Putamen (tissue), 1 donor: Measurements from ENCODE around the gene DEGS2.

Experiments used
- DNase-seq: peaks from one replicate; pipeline ENCODE4 v3.0.0-alpha.2; 2016; ENCODE audit warnings: low spot score

The DEGS2 gene

DNA sequence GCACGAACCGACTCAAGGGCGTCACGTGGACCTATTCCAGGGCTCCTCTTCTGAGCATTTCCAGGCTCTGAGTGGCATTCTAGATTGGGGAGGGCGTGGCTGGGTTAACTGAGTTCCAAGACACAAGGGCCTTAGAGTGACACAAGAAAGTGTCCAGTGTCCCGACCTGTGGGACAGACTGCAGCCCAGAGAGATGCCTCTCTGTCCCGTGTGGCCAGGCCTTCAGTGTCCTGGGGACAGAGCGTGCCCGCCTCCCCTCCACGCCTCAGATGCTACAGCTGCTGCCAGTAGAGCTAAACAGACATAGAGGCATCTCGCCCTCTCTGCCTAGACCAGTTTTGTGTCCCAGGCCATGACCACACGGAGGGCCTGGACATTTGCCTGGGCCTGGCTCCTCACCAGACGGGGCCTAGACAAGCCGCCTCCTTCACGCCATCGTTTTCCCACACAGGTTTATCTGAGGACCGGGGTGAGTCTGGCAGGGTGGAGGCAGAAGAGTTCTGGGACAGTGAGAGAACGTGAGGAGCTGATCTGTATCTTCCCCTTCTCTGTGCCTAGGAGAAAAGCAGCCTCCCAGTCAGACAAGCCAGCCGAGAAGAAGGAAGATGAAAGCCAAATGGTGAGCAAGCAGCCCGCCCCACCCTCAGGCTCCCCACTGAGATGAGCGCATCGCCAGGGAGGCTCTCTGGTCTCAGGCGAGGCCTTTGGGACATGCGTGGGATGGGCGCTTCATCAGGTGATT, 27.1 kb downstream of the DEGS2 start:
- no peak for DNase-seq

DNA sequence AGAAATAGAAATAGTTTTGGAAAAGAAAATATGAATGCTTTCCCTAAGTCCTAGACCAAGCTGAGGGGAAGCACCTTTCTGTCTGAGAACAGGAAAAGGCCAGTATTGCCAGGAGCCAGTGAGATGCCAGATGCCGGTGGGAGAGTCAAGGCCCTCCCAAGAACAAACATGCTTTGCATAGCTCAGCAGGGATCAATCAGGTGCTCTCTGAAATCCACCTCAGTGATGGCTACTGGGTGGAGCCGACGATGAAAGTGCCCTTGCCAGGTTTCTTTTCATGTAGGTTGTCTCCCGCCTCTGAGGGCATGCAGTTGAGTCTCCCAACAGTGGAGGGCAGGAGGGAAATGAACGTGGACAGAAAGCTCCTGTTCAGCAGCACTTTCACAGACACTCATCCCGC, 28.3 kb downstream of the DEGS2 start:
- DNase-seq: no peak

DNA sequence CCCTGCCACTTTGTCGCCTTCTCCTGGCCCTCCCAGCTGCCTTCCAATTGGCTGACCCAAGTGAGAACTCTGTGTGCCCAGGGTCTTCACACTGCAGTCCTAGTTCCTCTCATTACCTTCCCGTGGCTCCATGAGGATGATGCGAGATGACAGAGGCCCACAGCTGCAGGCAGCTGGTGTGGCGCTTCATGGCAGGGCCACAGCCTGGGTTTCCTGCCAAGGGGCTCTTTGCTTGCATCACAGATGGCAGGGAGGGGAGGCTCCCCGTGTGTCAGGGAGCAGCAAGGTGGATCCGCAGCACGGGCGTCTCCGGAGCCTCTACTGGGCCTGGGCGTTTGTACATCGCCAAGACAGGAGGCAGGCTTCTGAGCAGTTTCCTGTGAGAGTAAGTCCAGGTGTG, 28.9 kb downstream of the DEGS2 start:
- no peak for DNase-seq

DNA sequence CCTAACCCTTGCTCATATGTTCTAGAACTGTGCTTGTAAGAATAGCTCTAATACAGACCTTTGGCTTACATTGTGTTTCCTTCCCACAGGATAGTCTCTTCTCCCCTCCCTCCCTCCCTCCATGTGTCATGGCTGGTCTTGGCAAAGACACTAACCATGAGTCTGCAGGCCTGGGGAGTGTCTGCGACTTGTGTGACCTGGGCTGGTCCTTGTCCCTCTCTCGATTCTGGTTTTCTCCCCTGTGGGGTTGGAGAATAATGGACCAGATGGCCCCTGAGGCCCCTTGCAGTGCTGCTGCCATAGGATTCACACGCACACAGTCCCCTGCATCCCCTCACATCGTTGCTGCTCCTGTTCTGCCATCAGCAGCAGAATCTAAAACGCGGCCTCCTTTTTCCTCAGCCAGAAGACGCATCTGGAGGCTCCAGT, 30.3 kb downstream of the DEGS2 start:
- DNase-seq: no peak

DNA sequence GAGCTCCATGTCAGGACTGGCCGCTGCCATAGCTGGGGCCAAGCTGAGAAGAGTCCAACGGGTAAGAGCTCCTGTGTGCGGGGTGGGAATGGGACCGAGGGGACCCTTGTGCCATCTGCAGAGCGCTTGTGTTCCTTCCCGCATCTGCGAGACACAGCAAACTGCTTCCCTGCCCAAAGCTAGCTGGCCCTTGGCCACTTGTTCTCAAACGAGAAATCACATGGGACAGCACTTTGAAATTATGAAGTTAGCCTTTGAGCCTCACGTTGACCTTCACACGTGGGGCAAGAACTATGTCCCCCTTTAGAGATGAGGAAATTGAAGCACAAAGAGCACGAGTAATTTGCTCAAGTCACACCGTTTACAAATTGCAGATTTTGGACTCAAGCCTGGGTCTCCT, 30.8 kb downstream of the DEGS2 start:
- DNase-seq: no peak

DNA sequence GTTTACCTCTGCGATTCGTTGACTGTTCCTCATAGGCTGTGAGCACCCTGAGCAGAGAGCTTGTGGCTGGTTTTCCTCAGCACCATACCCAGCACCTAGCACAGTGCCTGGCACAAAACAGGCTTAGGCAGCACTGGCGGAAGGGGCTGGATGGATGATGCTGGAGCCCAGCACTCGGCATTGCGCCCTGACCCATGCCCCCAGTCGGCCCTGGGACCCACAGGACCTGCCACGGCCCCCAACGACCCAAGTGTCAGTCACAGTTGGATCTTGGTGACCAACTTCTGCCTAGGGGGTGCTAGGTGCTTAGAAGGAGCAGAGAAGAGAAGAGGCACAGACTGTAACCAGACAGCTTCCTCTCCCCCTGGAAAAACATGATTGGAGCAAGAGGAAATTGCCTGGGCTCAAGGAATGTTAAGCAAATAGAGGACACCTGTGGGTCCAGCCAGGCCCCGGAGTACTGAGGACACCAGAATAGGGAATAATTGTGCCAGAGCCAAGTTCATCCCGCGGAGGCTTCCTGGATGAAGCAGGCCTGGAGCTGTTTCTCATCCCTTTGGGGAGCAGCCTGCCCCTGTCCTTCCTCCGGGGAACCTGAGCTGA, 31.5 kb downstream of the DEGS2 start:
- DNase-seq: no peak

DNA sequence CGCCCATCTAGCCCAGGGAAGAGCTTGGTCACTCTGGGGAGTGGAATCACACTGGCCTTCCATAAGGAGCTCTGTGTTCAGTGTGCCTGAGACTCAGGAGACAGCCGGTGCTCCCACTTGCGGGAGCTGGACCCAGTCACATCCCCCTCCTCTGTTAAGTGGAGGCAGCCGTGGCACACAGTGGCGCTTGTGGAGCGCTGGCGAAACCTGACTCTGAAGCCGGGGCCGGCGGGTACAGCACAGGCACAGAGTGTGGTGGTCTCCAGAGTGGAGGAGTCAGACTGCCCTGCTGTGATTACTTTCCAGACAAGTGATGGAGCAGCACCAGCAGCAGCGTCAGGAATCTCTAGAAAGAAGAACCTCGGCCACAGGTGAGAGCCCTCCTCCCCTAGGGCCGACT, 33.0 kb downstream of the DEGS2 start:
- DNase-seq: no peak

DNA sequence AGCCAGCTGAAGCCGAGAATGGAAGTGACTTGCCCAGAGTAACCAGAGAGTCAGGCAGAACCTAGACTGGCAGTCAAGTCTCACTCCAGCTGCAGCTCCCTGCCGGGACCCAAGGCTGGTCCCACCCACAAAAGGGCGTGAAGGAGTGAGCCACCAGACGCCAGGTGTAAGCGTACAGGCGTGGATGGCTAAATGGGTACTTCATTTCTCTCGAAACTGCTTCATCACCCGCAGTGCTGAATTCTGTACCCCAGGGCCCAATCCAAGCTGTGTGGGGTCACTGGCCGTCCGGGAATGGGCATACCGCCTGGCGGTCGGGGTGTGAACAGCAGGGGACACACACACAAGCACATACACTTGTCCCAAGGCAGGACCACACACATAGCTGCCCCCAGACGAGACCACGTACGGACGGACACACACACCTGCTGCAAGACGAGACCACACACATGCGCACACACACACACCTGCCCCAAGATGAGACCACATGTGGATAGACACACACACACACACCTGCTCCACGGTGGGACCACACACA, 34.8 kb downstream of the DEGS2 start:
- DNase-seq: no peak

DNA sequence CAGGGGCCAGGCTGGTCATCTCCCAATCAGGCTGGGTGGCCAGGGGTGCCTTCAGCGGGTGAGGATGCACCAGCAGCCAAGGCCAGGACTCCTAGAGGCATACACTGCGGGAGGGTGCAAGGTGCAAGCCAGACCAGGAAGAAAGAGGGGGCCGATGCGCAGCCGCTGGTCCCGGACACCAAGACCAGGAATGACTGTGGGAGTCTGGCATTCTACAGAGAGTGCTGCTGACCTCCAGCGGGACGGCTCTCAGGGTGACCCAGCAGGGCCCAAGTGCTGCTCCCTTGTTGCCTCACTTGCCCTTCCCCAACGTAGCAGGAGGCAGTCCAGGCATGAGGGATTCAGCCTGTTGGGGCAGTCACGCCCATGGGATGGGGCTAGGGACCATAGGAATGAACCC, 35.8 kb downstream of the DEGS2 start:
- DNase-seq: no peak

DNA sequence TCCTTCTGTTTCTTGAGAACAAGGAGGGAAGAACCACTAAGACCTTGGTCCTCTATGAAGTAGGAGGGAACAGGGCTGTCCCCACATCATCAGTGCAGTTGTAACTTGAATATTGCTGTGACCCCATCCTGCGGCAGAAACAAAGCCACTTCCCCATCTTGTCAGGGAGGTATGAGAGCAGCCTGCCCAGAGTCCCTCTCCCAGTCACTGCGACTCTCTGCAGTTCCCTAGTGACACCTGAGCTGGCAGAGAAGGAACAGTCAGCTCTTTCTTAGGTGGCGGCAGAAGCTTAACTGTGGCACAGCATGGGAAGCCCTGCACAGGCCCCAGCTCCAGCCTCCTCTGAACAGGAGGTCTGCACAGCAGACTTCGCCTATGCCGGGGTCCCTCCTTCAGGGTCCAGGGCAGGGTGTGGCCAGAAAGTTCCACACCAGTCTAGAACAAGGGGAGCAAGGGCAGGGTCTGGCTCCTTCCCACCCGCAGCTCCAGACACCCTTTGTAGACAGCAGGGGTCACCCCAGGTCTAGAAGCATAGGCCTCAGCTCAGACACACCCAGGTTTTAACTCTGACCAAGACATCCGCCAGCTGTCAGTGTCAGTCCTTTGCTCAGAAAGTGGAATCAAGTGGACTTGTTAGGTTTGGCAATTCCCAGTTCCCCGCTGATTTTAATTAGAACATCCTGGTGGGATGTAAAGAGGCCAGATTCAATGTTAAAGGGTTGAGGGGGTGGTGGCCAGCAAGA, 36.8 kb downstream of the DEGS2 start:
- DNase-seq: no peak

DNA sequence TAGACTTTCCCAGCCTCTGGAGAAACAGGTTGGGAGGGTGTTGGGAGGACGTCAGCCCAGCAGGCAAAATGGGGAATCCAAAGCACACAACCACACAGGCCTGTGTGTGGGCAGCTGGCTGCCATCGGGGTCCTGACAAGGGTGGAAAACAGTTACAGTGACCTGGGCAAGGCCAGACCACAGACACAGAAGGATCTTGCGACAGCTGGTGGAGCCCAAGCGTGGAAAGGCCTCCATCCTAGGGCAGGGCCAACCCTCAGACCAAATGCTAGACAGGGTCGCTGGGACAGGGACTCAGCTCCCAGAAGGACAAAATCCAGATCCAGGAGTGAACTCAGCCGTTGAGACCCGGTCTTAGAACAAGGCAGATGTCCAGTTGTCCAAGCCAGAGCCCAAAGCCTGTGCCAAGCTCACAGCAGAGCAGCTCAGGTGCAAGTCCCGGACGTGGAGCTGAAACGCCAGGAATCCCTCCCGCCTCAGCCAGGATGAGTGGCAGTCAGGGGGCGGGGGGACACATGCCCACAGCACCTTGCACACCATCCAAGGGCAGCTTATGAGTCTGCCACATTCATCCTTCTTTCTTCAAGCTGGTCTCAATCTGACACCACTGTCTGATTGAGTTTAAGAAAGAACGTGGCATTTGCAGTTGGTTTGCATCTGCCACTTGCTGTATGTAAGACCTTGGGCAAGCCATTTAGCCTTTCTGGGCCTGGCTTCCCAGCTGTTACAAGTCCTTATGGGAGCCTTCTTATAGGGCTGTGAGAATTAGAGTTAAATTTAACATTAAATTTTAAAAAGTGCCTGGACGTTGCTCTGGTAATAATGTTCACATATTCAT, 37.6 kb downstream of the DEGS2 start:
- DNase-seq: no peak

DNA sequence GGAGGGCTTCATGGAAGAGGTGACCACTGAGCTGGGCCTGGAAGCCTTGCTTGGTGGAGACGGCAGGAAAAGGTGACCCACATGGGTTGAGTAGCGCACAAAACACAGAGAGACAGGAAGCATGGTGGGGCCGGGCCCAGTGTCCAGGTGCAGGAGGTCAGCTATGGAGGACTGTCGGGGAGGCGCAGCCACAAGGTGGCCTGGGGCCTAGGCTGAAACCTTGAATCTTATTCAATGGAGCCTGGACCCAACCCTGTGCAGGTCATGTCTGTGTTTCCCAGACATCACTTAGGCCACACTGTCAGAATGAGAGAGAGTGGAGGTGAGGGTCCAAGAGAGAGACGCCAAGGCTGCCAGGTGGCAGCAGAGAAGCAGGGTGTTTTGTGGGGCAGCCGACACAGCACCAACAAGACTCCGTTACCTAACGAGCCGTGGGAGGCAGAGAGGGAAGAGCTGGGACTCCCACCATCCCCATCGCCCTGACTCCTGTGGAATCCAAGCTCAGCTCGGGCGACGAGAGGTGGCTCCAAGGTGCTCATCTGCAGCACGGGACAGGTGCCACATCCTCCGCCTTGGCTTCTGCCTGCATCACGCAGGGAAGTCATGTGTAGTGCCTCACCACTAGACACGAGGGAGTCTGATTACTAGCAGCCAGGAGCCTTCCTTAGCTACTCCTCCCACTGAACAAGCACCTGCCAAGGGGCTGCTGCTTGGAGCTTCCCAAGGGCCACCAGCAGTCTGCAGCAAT, 38.7 kb downstream of the DEGS2 start:
- DNase-seq: peak; percentile 76

DNA sequence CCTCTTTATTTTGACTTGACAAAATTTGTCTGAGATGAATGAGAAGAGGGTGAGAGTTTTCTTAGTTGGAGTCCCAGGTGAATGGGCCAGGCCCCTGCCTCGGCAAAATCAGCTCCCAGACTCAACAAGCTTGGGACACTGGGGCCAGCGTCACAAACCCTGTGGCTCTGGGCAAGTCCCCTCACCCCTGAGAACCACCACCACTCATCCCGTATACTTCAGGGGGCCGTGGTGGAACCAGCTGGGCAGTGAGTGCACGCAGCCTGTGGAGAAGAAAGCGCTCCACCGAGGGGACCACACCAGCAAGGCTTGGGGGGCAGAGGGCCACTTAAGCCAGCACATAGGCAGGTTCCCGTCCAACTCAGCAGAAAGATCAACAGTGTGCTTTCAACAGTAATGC, 40.2 kb downstream of the DEGS2 start:
- DNase-seq: no peak

DNA sequence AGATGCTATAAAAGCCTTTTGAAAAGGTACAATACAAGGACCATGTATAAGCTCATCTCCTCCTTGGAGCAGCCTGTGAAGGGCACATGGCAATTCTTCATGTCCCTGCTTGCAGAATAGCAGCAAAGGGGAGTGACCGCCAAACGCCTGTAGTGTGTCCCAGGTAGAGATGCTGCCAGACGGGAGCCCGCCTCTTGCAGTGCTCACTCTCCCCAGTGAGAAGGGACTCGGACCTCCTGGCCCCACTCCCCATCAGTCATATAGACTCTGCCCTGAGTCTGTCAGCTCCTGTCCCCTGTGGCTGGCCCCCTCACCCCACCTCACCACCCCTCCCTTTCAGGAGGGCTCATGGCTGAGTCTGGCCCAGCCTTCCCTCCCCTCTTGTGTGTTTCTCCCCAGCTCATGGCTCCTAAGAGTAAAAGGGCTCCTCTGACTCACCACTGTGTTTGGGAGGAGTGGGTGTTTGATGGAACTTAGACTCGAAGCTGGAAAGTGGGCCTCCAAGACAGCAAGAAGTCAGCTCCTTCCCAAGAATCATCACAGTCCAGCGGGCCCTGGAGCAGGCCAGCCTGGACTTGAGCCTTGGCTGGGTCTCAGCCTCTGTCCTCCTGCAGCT, 40.9 kb downstream of the DEGS2 start:
- DNase-seq: no peak

DNA sequence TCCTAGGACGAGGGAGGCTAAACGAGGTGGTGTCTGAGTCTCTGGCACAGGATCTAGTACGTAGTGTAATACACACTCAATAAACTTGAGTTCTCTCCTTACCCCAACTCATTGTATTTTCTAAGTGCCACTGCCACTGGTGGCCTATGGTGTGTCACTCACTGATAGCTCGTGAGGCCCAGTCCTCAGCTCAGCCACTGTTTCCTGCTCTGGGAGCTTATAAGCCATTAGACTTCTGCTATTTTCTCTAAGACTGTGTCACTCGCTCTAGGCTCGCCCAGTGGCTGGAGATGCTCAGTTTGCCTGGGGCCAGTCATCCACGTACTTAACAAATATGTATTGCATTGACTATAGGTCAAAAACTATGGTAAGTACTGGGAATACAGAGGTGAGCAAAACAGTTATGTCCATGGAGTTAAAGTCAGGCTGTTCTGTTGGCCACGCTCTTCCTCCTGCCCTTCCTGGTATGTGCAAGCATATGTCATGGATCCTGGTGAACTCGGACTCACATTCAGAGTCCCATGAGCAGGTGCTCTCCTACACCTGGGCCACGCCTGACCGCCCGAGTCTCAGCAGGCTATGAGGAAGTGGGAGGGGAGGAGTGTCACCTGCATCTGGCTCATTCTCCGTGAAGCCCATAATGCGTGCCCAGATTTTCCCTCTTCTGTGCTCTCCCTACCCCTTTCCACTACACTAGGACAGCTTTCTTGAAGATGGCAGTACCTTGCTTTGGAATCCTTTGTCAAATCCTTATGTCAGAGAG, 41.6 kb downstream of the DEGS2 start:
- no peak for DNase-seq

DNA sequence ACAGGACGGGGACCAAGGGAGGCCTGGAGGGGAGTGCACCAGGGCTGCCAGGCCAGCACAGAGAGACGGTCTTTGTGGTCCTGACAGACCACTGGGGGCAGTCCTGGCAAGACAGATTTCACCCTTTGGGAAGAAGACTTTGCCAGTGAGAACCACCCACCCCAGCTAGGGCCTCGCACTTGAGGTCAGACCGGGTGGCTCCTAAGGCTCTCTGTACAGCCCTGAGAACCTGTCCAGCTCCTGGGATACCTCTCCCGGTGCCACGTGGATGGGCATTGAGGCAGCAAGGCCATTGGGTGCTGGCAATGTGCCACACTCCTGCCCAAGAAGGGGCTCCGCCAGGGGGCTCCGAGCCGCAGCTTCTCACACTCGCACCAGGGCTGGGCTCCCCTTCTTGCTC, 42.4 kb downstream of the DEGS2 start:
- DNase-seq: no peak

DNA sequence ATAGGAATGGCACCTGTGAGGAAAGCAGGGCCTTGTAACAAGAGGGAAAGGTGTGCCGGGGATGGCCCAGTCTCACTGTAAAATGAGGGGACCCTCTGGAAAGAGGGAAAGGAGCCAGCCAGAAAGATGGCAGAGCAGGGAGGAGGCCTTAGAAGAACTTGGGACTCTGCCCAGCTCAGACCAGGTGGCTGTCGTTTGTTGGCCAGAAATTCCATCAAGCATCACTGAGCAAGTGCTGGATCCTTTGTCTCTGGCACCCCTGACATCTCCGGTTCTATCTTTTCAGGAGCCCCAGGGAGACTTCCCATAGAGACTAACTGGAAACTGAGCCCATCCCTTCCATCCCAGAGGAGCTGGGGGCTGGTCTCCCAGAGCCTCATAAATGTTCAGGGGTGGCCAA, 43.3 kb downstream of the DEGS2 start:
- DNase-seq: no peak

DNA sequence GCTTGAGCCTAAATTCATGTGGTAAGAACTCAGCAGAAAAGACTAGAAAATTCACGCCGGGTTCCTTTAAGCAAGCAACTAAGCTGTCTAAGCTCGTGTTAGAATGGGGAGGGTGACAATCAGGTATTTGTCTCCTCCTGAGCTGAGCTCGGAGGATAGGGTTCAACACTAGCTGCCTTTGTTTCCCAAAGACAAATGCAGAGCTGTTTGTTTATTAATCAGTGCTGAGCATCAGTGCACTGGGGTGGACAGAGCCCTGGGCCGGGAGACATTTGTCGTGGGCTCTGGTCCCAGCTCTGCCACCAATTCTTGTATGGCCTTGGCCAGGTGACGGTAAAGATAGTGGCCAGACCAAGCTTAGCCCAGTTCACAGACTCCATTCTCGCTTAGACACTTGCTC, 43.7 kb downstream of the DEGS2 start:
- DNase-seq: peak; percentile 83

DNA sequence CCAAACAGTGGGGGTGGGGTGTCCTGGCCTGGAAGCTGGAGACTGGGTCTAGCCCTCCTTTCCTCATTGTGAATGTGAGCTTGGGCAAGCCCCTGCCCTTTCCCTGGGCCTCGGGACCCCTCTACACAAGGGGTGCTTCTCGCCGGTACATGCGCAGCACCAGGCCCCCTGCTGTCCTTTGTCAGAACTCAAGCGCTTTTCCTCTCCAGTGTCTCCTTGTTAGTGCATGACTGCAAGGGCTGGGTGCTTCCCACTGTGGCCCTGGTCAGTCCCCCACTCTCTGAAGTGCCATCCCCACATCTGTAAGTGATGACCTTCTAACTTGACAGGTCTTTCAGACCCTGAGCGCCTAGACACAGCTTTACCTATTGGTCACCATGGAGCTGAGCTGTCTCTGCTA, 44.2 kb downstream of the DEGS2 start:
- DNase-seq: no peak

DNA sequence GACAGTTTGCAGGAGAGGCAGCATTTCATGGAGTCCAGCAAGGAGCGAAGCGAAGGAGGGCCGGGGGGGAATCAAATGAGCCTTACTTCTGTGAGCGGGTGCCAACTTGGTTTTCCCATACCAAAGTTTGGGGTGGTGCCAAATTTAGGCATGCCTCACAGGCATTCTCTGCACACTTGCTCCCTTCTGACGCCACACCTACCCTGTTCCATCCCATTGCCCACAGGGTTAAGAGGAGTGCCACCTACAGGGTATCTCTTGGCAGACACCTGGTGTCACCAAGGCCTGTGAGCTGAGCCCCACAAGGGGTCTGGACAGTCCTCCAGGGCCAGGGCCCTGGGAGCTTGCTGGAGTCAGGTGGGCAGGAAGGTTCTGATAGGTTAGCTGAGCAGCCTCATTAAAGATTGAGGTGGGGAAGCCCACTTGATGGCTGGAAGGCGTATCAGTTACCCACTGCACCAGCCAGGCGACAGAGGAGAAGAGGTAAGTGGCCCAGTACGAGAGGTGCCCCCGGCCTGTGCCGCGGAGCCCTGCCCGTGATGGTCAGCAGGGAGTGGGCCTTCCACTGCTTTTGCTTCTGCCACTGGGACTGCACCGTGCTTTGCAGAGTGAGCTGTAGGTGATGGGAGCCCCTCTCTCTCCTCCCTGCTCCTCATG, 45.2 kb downstream of the DEGS2 start:
- DNase-seq: no peak
